Measurements from ENCODE around the gene NDUFS6.

NDUFS6 gene

GRCh38 chr5:1831257-1831656, 30.1 kb downstream of the NDUFS6 start:
- H3K27me3 Mint-ChIP-seq: peaks cover 32% of the 10 kb centered on the region
- peaks cover 14% of the 10 kb centered on the region for H3K36me3 Mint-ChIP-seq (ENCODE audit: low read depth)
- no peak overlapping the region for H3K4me3 Mint-ChIP-seq
- intact Hi-C loops (cut with micrococcal nuclease): no loop called here
- no peak overlapping the region for H3K27ac Mint-ChIP-seq
- H3K4me1 Mint-ChIP-seq (ENCODE audit: low read depth): peaks cover 7% of the 10 kb centered on the region
- H3K9me3 Mint-ChIP-seq: no peaks in the 10 kb centered on the region

GRCh38 chr5:1831677-1832313, 30.6 kb downstream of the NDUFS6 start:
- peaks cover 9% of the 10 kb centered on the region for H3K36me3 Mint-ChIP-seq (ENCODE audit: low read depth)
- intact Hi-C loops (cut with micrococcal nuclease): no loop called here
- peaks cover 7% of the 10 kb centered on the region for H3K4me1 Mint-ChIP-seq (ENCODE audit: low read depth)
- peaks cover 34% of the 10 kb centered on the region for H3K27me3 Mint-ChIP-seq
- no peak overlapping the region for H3K4me3 Mint-ChIP-seq
- no peak overlapping the region for H3K27ac Mint-ChIP-seq
- no peaks in the 10 kb centered on the region for H3K9me3 Mint-ChIP-seq

DNA sequence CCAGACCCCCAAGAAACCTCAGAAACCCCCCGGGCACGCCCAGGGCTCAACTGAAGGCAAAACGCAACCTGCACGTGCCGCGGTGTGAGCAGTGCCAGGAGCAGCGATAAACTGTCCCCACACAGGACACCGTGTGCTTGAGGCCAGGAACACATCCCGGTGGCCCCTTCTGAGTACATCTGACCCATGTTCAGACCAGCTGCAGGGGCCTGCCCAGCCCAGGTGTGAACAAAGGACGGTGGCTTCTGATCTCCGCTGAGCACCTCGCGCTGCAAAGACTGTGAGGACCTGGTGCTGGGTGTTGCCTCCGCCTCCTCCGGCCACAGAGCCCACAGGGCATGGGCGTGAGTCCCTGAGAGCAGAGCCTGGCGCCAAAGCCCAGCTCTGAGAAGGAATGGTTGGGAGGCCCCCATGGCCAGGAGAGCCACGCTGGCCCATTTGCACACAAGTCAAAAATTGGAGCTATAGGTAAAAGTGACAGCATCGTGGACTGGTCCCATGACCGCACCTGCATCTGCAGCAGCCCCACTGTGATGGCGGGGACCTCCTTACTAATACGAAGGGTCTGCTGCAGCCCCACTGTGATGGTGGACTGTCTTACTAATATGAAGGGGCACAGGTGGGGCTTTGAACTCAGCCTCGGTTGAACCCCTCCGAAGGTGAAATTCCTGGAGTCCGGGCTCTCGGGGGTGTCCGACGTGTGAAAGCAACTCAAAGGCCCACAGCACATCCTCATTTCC, 31.5 kb downstream of the NDUFS6 start:
- H3K36me3 Mint-ChIP-seq (ENCODE audit: low read depth): peaks cover 3% of the 10 kb centered on the region
- no peak overlapping the region for H3K4me3 Mint-ChIP-seq
- intact Hi-C loops (cut with micrococcal nuclease): no loop called here
- H3K27ac Mint-ChIP-seq: no peak overlapping the region
- peaks cover 35% of the 10 kb centered on the region for H3K27me3 Mint-ChIP-seq
- H3K9me3 Mint-ChIP-seq: no peaks in the 10 kb centered on the region
- peaks cover 2% of the 10 kb centered on the region for H3K4me1 Mint-ChIP-seq (ENCODE audit: low read depth)

GRCh38 chr5:1833264-1834021, 32.2 kb downstream of the NDUFS6 start:
- H3K4me3 Mint-ChIP-seq: no peak overlapping the region
- H3K27ac Mint-ChIP-seq: no peak overlapping the region
- H3K9me3 Mint-ChIP-seq: no peaks in the 10 kb centered on the region
- intact Hi-C loops (cut with micrococcal nuclease): no loop called here
- H3K4me1 Mint-ChIP-seq (ENCODE audit: low read depth): no peaks in the 10 kb centered on the region
- no peaks in the 10 kb centered on the region for H3K36me3 Mint-ChIP-seq (ENCODE audit: low read depth)
- peaks cover 33% of the 10 kb centered on the region for H3K27me3 Mint-ChIP-seq

- no peak overlapping the region for H3K4me3 Mint-ChIP-seq
- peaks cover 35% of the 10 kb centered on the region for H3K27me3 Mint-ChIP-seq
- H3K36me3 Mint-ChIP-seq (ENCODE audit: low read depth): no peaks in the 10 kb centered on the region
- H3K27ac Mint-ChIP-seq: no peak overlapping the region
- intact Hi-C loops (cut with micrococcal nuclease): no loop called here
- no peaks in the 10 kb centered on the region for H3K4me1 Mint-ChIP-seq (ENCODE audit: low read depth)
- no peaks in the 10 kb centered on the region for H3K9me3 Mint-ChIP-seq
Measured at GRCh38 chr5:1834022-1834551, 32.9 kb downstream of the NDUFS6 start.

DNA sequence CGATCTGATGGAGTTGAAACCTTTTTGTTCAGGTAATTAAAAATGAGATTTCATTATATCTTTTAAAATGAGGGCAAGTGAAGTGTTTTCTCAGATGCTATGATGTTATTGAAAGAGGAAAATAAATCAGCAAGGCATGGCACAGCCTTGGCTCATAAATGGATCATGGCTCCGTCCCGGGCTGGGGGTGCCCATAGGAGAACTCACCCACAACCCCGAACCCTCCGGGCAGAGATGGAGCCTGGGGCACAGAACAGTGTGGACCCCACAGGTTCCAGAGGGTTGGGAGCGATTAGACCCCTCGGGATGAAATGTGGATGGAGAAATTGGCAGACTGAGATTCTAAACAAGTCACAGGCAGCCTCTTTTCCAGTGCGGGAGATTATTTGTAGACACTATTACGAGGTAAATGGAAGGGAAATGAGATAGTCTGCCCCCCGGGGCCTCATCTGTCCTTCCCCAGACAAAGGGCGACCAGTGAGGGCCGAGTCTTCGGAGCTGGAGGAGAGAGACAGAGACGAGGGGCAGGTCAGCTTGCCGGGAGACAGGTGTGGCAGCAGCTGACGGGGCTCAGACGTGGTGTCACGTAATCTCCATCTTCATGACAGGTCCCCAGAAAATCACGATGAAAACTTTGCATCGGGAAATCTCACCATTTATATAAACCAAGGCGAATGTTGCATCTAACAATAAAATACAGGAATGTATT, 33.7 kb downstream of the NDUFS6 start:
- no peaks in the 10 kb centered on the region for H3K36me3 Mint-ChIP-seq (ENCODE audit: low read depth)

GRCh38 chr5:1835431-1835830, 34.2 kb downstream of the NDUFS6 start:
- Mint-ChIP-seq H3K36me3 (ENCODE audit: low read depth) (no peaks in the 10 kb centered on the region), H3K27me3 (peaks cover 38% of the 10 kb centered on the region), H3K4me3 (no peak overlapping the region), H3K9me3 (no peaks in the 10 kb centered on the region), H3K4me1 (ENCODE audit: low read depth) (no peaks in the 10 kb centered on the region), H3K27ac (no peak overlapping the region)
- intact Hi-C loops (cut with micrococcal nuclease): no loop called here

More for the DNA sequence above, 33.7 kb downstream of the NDUFS6 start:
- Mint-ChIP-seq H3K27me3 (peaks cover 37% of the 10 kb centered on the region), H3K4me1 (ENCODE audit: low read depth) (no peaks in the 10 kb centered on the region), H3K9me3 (no peaks in the 10 kb centered on the region), H3K27ac (no peak overlapping the region), H3K4me3 (no peak overlapping the region)
- intact Hi-C loops (cut with micrococcal nuclease): no loop called here

GRCh38 chr5:1836176-1836890, 35.1 kb downstream of the NDUFS6 start:
- no peaks in the 10 kb centered on the region for H3K36me3 Mint-ChIP-seq (ENCODE audit: low read depth)
- no peak overlapping the region for H3K27ac Mint-ChIP-seq
- H3K4me3 Mint-ChIP-seq: no peak overlapping the region
- H3K27me3 Mint-ChIP-seq: peaks cover 36% of the 10 kb centered on the region
- intact Hi-C loops (cut with micrococcal nuclease): no loop called here
- H3K9me3 Mint-ChIP-seq: no peaks in the 10 kb centered on the region
- no peaks in the 10 kb centered on the region for H3K4me1 Mint-ChIP-seq (ENCODE audit: low read depth)

DNA sequence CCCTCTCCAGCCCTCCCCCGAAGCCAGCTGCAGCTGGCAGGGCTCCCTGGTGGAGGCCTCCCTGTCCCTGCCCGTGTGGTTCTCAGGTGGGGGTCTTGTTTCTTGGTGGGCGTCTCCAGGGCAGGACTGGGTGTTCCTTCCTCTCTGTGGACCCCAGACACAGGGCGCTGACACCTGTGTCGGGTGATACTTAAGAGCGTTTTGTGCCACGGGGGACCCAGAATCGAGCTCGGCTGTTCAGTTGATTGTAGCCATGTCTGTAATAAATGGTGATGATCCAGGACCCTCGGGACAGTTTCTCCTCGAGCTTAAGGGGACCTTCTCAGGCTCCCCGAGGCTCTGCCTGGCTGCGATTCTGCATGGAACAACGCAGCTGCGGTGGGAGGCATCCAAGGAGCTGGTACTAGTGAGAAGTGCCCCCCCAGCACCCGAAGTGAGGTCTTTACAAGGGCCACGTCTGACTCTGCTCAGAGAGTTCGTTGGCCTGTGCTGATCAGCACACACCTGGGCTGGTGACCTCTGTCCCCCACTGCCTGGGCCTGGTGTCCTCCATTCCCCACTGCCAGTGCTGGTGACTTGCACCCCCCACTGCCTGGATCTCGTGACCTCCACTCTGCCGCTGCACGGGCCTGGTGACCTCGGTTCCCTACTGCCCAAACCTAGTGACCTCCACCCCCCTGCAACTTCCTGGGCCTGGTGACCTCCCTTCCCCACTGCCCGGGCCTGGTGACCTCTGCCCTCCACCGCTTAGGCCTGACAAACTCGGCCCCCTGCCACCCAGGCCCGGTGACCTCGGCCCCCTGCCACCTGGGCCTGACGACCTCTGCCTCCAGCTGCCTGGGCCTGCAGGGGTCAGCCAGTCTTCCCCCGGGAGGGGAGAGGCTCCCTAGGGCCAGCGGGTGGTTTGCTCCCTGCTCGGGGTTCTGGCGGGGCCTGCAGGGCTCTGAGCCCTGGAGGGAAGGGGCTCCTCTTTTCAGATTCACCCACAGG, 36.0 kb downstream of the NDUFS6 start:
- H3K4me1 Mint-ChIP-seq (ENCODE audit: low read depth): no peaks in the 10 kb centered on the region
- intact Hi-C loops (cut with micrococcal nuclease): no loop called here
- peaks cover 35% of the 10 kb centered on the region for H3K27me3 Mint-ChIP-seq
- H3K9me3 Mint-ChIP-seq: no peaks in the 10 kb centered on the region
- H3K4me3 Mint-ChIP-seq: no peak overlapping the region
- no peaks in the 10 kb centered on the region for H3K36me3 Mint-ChIP-seq (ENCODE audit: low read depth)
- H3K27ac Mint-ChIP-seq: no peak overlapping the region

DNA sequence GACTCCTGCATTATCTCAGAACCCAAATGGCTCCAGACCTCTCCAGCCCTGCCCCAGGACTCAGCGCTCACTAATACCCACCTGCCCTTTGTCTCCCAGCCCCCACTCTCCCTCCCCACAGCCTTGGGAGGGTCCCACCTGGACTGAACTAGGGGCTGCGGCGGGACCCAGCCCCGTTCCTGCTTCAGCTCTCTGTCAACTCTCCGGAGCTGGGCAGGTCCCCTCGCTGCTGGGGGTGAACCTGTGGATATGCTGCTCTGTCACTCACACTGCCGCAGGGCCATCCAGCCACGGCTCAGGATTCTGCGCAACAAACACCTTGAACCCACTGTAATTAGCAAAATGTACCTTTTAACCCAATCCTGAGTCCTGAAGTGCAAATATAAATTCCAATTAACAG, 36.8 kb downstream of the NDUFS6 start:
- Mint-ChIP-seq H3K9me3 (no peaks in the 10 kb centered on the region), H3K27me3 (peaks cover 29% of the 10 kb centered on the region), H3K27ac (no peak overlapping the region), H3K36me3 (ENCODE audit: low read depth) (no peaks in the 10 kb centered on the region), H3K4me3 (no peak overlapping the region), H3K4me1 (ENCODE audit: low read depth) (no peaks in the 10 kb centered on the region)
- intact Hi-C loops (cut with micrococcal nuclease): no loop called here

- Mint-ChIP-seq H3K4me1 (ENCODE audit: low read depth) (no peaks in the 10 kb centered on the region), H3K36me3 (ENCODE audit: low read depth) (no peaks in the 10 kb centered on the region), H3K27me3 (peaks cover 17% of the 10 kb centered on the region), H3K4me3 (no peak overlapping the region), H3K9me3 (no peaks in the 10 kb centered on the region), H3K27ac (no peak overlapping the region)
- intact Hi-C loops (cut with micrococcal nuclease): no loop called here
Measured at GRCh38 chr5:1840071-1840547, 38.9 kb downstream of the NDUFS6 start.

- Mint-ChIP-seq H3K36me3 (ENCODE audit: low read depth) (no peaks in the 10 kb centered on the region), H3K4me1 (ENCODE audit: low read depth) (no peaks in the 10 kb centered on the region), H3K9me3 (no peaks in the 10 kb centered on the region), H3K4me3 (no peak overlapping the region), H3K27ac (no peak overlapping the region), H3K27me3 (peaks cover 16% of the 10 kb centered on the region)
- intact Hi-C loops (cut with micrococcal nuclease): no loop called here
Measured at GRCh38 chr5:1840741-1841521, 39.7 kb downstream of the NDUFS6 start.

All from dendritic cell treated with granulocyte-macrophage colony-stimulating factor and Interleukin-4, amounts not matched to agents 40 ng/mL and 50 ng/mL, for 4 days (primary cell).